ENCODE results near the gene PLXNA2.

The PLXNA2 gene

GRCh38 chr1:208181364-208181763, 62.8 kb downstream of the PLXNA2 start:
- DNase-seq (ENCODE audit: low read depth in 1 of 2, low spot score in 1 of 2): no peak

GRCh38 chr1:208180421-208180820, 63.8 kb downstream of the PLXNA2 start:
- DNase-seq (ENCODE audit: low read depth in 1 of 2, low spot score in 1 of 2): no peak

- DNase-seq (ENCODE audit: low read depth in 1 of 2, low spot score in 1 of 2): no peak
Observed at GRCh38 chr1:208179961-208180409, 64.2 kb downstream of the PLXNA2 start.

GRCh38 chr1:208179263-208179816, 64.8 kb downstream of the PLXNA2 start:
- DNase-seq (ENCODE audit: low read depth in 1 of 2, low spot score in 1 of 2): no peak

- no peak for DNase-seq (ENCODE audit: low read depth in 1 of 2, low spot score in 1 of 2)
Observed at GRCh38 chr1:208178091-208178529, 66.1 kb downstream of the PLXNA2 start.

- no peak for DNase-seq (ENCODE audit: low read depth in 1 of 2, low spot score in 1 of 2)
Observed at GRCh38 chr1:208177656-208178055, 66.5 kb downstream of the PLXNA2 start.

- DNase-seq (ENCODE audit: low read depth in 1 of 2, low spot score in 1 of 2): no peak
Observed at GRCh38 chr1:208176649-208177048, 67.5 kb downstream of the PLXNA2 start.

GRCh38 chr1:208175508-208175895, 68.7 kb downstream of the PLXNA2 start:
- no peak for DNase-seq (ENCODE audit: low read depth in 1 of 2, low spot score in 1 of 2)

- no peak for DNase-seq (ENCODE audit: low read depth in 1 of 2, low spot score in 1 of 2)
Observed at GRCh38 chr1:208174731-208175507, 69.3 kb downstream of the PLXNA2 start.

GRCh38 chr1:208174200-208174599, 70.0 kb downstream of the PLXNA2 start:
- DNase-seq (ENCODE audit: low read depth in 1 of 2, low spot score in 1 of 2): no peak

GRCh38 chr1:208173749-208174148, 70.4 kb downstream of the PLXNA2 start:
- no peak for DNase-seq (ENCODE audit: low read depth in 1 of 2, low spot score in 1 of 2)

GRCh38 chr1:208172423-208173145, 71.6 kb downstream of the PLXNA2 start:
- DNase-seq (ENCODE audit: low read depth in 1 of 2, low spot score in 1 of 2): no peak

GRCh38 chr1:208171616-208172422, 72.4 kb downstream of the PLXNA2 start:
- DNase-seq (ENCODE audit: low read depth in 1 of 2, low spot score in 1 of 2): no peak

GRCh38 chr1:208170252-208170651, 73.9 kb downstream of the PLXNA2 start:
- DNase-seq (ENCODE audit: low read depth in 1 of 2, low spot score in 1 of 2): no peak

GRCh38 chr1:208169081-208169879, 74.9 kb downstream of the PLXNA2 start:
- no peak for DNase-seq (ENCODE audit: low read depth in 1 of 2, low spot score in 1 of 2)

- DNase-seq (ENCODE audit: low read depth in 1 of 2, low spot score in 1 of 2): no peak
Observed at GRCh38 chr1:208167261-208167869, 76.8 kb downstream of the PLXNA2 start.

- DNase-seq (ENCODE audit: low read depth in 1 of 2, low spot score in 1 of 2): no peak
Observed at GRCh38 chr1:208166340-208167138, 77.6 kb downstream of the PLXNA2 start.

GRCh38 chr1:208165659-208166058, 78.5 kb downstream of the PLXNA2 start:
- no peak for DNase-seq (ENCODE audit: low read depth in 1 of 2, low spot score in 1 of 2)

GRCh38 chr1:208164609-208165008, 79.6 kb downstream of the PLXNA2 start:
- no peak for DNase-seq (ENCODE audit: low read depth in 1 of 2, low spot score in 1 of 2)
